Lung (tissue), 12 donors: Measurements from ENCODE around the gene SARNP. TPM values are rescaled to one million over a fixed set of nuclear protein-coding genes. Genes with fewer than 3 reads are reported as not detected.

Experiments
- ATAC-seq: fragments of 200-7000 bp; cut with Tn5 transposase; one replicate; pipeline ENCODE4 v1.9.1; 2020; ENCODE audit warnings: moderate number of reproducible peaks; ENCODE audit not compliant: insufficient read depth, low FRiP score
- DNase-seq, 3 donors: peaks; one replicate each; pipeline ENCODE4 v3.0.0-alpha.2; 2013 to 2017
- H3K27ac ChIP-seq, 2 donors: one replicate each; pipeline ENCODE4 v1.5.1; 2013; ENCODE audit warnings: mild to moderate bottlenecking in 2 of 2, moderate library complexity in 2 of 2, control low read depth in 1 of 2, inconsistent platforms in 1 of 2, low read depth in 1 of 2, low read length in 1 of 2
- H3K27me3 ChIP-seq, 3 donors: one replicate each; pipeline ENCODE4 v1.5.1; 2013; ENCODE audit warnings: low read length in 2 of 3; ENCODE audit not compliant: control insufficient read depth in 3 of 3, insufficient read depth in 3 of 3
- H3K36me3 ChIP-seq, 4 donors: one replicate each; pipeline ENCODE4 v1.5.1; 2013; ENCODE audit warnings: low read length in 4 of 4, mild to moderate bottlenecking in 1 of 4, moderate library complexity in 1 of 4; ENCODE audit not compliant: control insufficient read depth in 4 of 4, insufficient read depth in 4 of 4
- H3K4me1 ChIP-seq, 5 donors: one replicate each; pipeline ENCODE4 v1.5.1; 2013; ENCODE audit warnings: low read length in 5 of 5, mild to moderate bottlenecking in 2 of 5, moderate library complexity in 1 of 5; ENCODE audit not compliant: control insufficient read depth in 5 of 5, insufficient read depth in 5 of 5
- H3K4me3 ChIP-seq: one replicate; pipeline ENCODE4 v1.5.1; 2013; ENCODE audit warnings: mild to moderate bottlenecking, control low read depth, moderate library complexity
- H3K9ac ChIP-seq, 2 donors: one replicate each; pipeline ENCODE4 v1.5.1; 2013; ENCODE audit warnings: low read length in 2 of 2, control low read depth in 1 of 2; ENCODE audit not compliant: insufficient read depth in 1 of 2
- H3K9me3 ChIP-seq, 4 donors: one replicate each; pipeline ENCODE4 v1.5.1; 2013; ENCODE audit warnings: low read length in 3 of 4, mild to moderate bottlenecking in 1 of 4, moderate library complexity in 1 of 4; ENCODE audit not compliant: control insufficient read depth in 4 of 4, insufficient read depth in 3 of 4
- WGBS, 2 donors: extraction: QIAGEN DNeasy Blood & Tissue Kit; methylation state at CpG; one replicate each; pipeline ENCODE4 v1.1.7; 2013; 5-methylcytosine and 5-hydroxymethylcytosine counted together
- polyA plus RNA-seq, 2 donors: library from polyadenylated mRNA; stranded (reverse); fragments of 200-250 nt; gene quantifications; one replicate each; pipeline ENCODE4 v1.2.1, GENCODE V29; 2013
- total RNA-seq, 2 donors: library from RNA; depleted of rRNA in 1 of 2; stranded (reverse); fragments of >200 nt in 1 of 2; gene quantifications; one replicate each; pipeline ENCODE4 v1.2.1, GENCODE V29; 2014 to 2021
- TF ChIP-seq, protein P1 (sequence below): IDR thresholded peaks from 2 replicates; pipeline ENCODE4 v1.5.1; 2012; ENCODE audit warnings: mild to moderate bottlenecking; ENCODE audit errors: control extremely low read depth, extremely low read depth
- donor health status: control.
- donor health status: control.
- donor health status: Bipolar disorder and iron deficiency.
- donor health status: healthy.
- donor health status: DM: yes; HTN: yes; CAD: no.

Gene SARNP
- total and polyA plus RNA-seq, 4 donors = 51.9 to 102 (median 82.2) TPM

DNA sequence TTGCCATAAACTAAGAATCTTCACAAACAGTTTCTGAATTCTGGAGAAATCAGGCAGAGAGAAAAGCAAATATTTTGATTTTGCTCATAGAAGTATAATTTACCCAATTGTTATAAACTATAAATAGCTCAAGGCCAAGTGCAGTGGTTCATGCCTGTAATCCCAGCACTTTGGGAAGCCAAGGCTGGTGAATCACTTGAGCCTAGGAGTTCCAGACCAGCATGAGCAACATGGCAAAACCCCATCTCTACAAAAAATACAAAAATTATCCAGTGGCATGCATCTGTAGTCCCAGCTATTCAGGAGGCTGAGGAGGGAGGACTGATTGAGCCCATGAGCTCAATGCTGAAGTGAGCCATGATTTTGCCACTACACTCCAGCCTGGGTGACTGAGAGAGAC, 44.8 kb upstream of the SARNP start:
- DNase-seq (no peak), ATAC-seq (no peak)
- Histone ChIP-seq H3K4me3 (no peak overlapping the region), H3K27ac (no peak overlapping the region), H3K4me1 (no peaks in the 10 kb centered on the region), H3K27me3 (no peaks in the 10 kb centered on the region), H3K9ac (no peak overlapping the region), H3K9me3 (peaks cover 0 to 3% (median 1%) of the 10 kb centered on the region in 4 donors), H3K36me3 (no peaks in the 10 kb centered on the region)
- TF ChIP-seq, protein P1, sequence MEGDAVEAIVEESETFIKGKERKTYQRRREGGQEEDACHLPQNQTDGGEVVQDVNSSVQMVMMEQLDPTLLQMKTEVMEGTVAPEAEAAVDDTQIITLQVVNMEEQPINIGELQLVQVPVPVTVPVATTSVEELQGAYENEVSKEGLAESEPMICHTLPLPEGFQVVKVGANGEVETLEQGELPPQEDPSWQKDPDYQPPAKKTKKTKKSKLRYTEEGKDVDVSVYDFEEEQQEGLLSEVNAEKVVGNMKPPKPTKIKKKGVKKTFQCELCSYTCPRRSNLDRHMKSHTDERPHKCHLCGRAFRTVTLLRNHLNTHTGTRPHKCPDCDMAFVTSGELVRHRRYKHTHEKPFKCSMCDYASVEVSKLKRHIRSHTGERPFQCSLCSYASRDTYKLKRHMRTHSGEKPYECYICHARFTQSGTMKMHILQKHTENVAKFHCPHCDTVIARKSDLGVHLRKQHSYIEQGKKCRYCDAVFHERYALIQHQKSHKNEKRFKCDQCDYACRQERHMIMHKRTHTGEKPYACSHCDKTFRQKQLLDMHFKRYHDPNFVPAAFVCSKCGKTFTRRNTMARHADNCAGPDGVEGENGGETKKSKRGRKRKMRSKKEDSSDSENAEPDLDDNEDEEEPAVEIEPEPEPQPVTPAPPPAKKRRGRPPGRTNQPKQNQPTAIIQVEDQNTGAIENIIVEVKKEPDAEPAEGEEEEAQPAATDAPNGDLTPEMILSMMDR = no peak

DNA sequence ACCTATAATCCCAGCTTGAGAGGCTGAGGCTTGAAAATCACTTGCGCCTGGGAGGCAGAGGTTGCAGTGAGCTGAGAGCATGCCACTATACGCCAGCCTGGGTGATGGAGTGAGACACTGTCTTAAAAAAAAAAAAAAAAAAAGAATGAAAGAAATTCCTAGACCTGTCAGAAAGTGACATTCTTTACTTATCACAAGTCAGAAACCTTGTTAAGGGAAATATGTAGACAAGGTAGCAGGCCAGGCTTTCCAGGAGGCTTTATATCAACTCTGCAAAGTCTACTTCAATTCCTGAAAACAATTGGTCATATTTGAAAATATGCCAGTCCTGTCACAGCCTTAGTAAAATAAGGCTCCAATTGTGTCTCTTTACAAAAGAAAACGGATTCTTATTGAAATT, 44.3 kb upstream of the SARNP start:
- Histone ChIP-seq H3K27ac (no peak overlapping the region), H3K4me1 (no peaks in the 10 kb centered on the region), H3K9ac (no peak overlapping the region), H3K9me3 (peaks cover 0 to 3% (median 1%) of the 10 kb centered on the region in 4 donors), H3K4me3 (no peak overlapping the region), H3K27me3 (no peaks in the 10 kb centered on the region), H3K36me3 (no peaks in the 10 kb centered on the region)
- TF ChIP-seq, protein P1 = no peak
- DNase-seq = no peak
- 80 to 84% methylated on average over 3 of the region's 3 CpGs for WGBS, 2 donors
- ATAC-seq = no peak

DNA sequence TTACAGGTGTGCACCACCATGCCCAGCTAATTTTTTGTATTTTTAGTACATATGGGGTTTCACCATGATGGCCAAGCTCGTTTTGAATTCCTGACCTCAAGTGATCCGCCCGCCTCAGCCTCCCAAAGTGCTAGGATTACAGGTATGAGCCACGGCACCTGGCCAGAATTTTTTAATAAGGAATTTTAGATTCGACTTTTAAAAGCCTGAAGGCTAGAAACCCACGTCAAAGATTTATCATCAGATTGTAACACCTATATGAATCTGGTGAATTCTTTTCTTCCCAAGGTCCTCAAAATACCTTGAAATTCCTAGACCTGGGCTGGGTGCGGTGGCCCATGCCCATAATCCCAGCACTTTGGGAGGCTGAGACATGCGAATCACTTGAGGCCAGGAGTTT, 43.9 kb upstream of the SARNP start:
- Histone ChIP-seq H3K36me3 (no peaks in the 10 kb centered on the region), H3K4me3 (no peak overlapping the region), H3K9ac (no peak overlapping the region), H3K27me3 (no peaks in the 10 kb centered on the region), H3K27ac (no peak overlapping the region), H3K9me3 (peaks cover 0 to 3% (median 1%) of the 10 kb centered on the region in 4 donors), H3K4me1 (no peaks in the 10 kb centered on the region)
- TF ChIP-seq, protein P1 = no peak
- DNase-seq = no peak
- no peak for ATAC-seq
- WGBS, 2 donors = 89 to 90% methylated on average over 8 of the region's 8 CpGs

DNA sequence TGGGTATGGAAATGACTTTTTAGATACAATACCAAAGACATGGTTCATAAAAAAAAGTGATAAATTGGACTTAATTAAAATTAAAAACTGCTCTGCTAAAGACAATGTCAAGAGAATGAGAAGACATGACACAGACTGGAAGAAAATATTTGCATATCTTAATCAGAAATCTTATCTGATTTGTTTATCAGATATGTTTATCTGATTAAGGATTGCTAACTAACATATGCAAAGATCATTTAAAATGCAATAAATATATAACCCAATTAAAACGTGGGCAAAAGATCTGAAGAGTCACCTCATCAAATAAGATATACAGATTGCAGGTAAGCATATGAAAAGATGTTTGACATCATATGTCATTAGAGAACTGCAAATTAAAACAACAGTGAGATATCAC, 35.2 kb upstream of the SARNP start:
- Histone ChIP-seq H3K36me3 (no peaks in the 10 kb centered on the region), H3K27ac (no peak overlapping the region), H3K27me3 (no peaks in the 10 kb centered on the region), H3K9me3 (no peaks in the 10 kb centered on the region), H3K4me1 (peaks cover 0 to 4% (median 1%) of the 10 kb centered on the region in 5 donors), H3K4me3 (no peak overlapping the region), H3K9ac (no peak overlapping the region)
- DNase-seq (no peak), ATAC-seq (no peak)
- TF ChIP-seq, protein P1 = no peak
- 40 to 66% methylated on average over 1 of the region's 1 CpG for WGBS, 2 donors
